SK-N-SH treated with all-trans-retinoic acid at 6 μM for 48 hours (cell line): ENCODE data around the gene IMPA2.

Source experiments
- ATAC-seq: fragments of 200-7000 bp; cut with Tn5 transposase; 3 replicates; pipeline ENCODE4 v1.9.1; 2020; ENCODE audit warnings: mild to moderate bottlenecking, moderate library complexity
- ARNTL ChIP-seq: fragments of 450-650 bp; formaldehyde crosslinking; IDR thresholded peaks from 2 replicates; pipeline ENCODE4 v1.5.0; 2020; ENCODE audit warnings: low read depth, mild to moderate bottlenecking, moderate library complexity, borderline replicate concordance
- BACH2 ChIP-seq: fragments of 250-450 bp; sonication (Bioruptor Pico); IDR thresholded peaks from 2 replicates; pipeline ENCODE4 v1.9.0; 2021; ENCODE audit warnings: mild to moderate bottlenecking, borderline replicate concordance
- CREB5 ChIP-seq: fragments of 250-450 bp; sonication (Bioruptor Pico); IDR thresholded peaks from 2 replicates; pipeline ENCODE4 v1.5.1; 2020; ENCODE audit warnings: low read depth, mild to moderate bottlenecking, moderate library complexity
- CSRNP3 ChIP-seq: fragments of 250-450 bp; sonication (Bioruptor Pico); IDR thresholded peaks from 2 replicates; pipeline ENCODE4 v1.5.1; 2021; ENCODE audit warnings: mild to moderate bottlenecking, moderate library complexity
- ESRRG ChIP-seq: fragments of 250-450 bp; sonication (Bioruptor Pico); IDR thresholded peaks from 2 replicates; pipeline ENCODE4 v1.6.1; 2021; ENCODE audit warnings: mild to moderate bottlenecking
- GLIS3 ChIP-seq: fragments of 250-450 bp; sonication (Bioruptor Pico); IDR thresholded peaks from 2 replicates; pipeline ENCODE4 v1.5.0; 2020; ENCODE audit warnings: mild to moderate bottlenecking, moderate library complexity
- ISL1 ChIP-seq: fragments of 250-450 bp; sonication (Bioruptor Pico); IDR thresholded peaks from 2 replicates; pipeline ENCODE4 v2.1.2; 2022; ENCODE audit warnings: mild to moderate bottlenecking, moderate library complexity
- OSR1 ChIP-seq: fragments of 250-450 bp; sonication (Bioruptor Pico); IDR thresholded peaks from 2 replicates; pipeline ENCODE4 v1.8.0; 2022; ENCODE audit warnings: moderate library complexity, mild to moderate bottlenecking, inconsistent platforms
- PATZ1 ChIP-seq: fragments of 250-450 bp; sonication (Bioruptor Pico); IDR thresholded peaks from 2 replicates; pipeline ENCODE4 v1.8.0; 2020; ENCODE audit warnings: mild to moderate bottlenecking, moderate library complexity, borderline replicate concordance
- RARB ChIP-seq: fragments of 250-450 bp; sonication (Bioruptor Pico); IDR thresholded peaks from 2 replicates; pipeline ENCODE4 v1.8.0; 2021; ENCODE audit warnings: mild to moderate bottlenecking, moderate library complexity
- SNAI2 ChIP-seq: fragments of 250-450 bp; sonication (Bioruptor Pico); IDR thresholded peaks from 2 replicates; pipeline ENCODE4 v1.5.0; 2020; ENCODE audit warnings: mild to moderate bottlenecking, moderate library complexity
- TCF4 ChIP-seq: fragments of 250-450 bp; sonication (Bioruptor Pico); IDR thresholded peaks from 2 replicates; pipeline ENCODE4 v1.8.0; 2021; ENCODE audit warnings: mild to moderate bottlenecking, moderate library complexity, borderline replicate concordance
- TOX ChIP-seq: fragments of 250-450 bp; sonication (Bioruptor Pico); IDR thresholded peaks from 2 replicates; pipeline ENCODE4 v1.8.0; 2021; ENCODE audit warnings: mild to moderate bottlenecking, moderate library complexity, borderline replicate concordance
- TSHZ2 ChIP-seq: fragments of 250-450 bp; sonication (Bioruptor Pico); IDR thresholded peaks from 2 replicates; pipeline ENCODE4 v1.5.0; 2020; ENCODE audit warnings: mild to moderate bottlenecking, moderate library complexity
- ZC3H10 ChIP-seq: fragments of 250-450 bp; sonication (Bioruptor Pico); IDR thresholded peaks from 2 replicates; pipeline ENCODE4 v1.5.1; 2021; ENCODE audit warnings: mild to moderate bottlenecking, moderate library complexity
- ZFP30 ChIP-seq: fragments of 450-650 bp; formaldehyde crosslinking; IDR thresholded peaks from 2 replicates; pipeline ENCODE4 v1.5.0; 2022; ENCODE audit warnings: mild to moderate bottlenecking, moderate library complexity
- ZNF70 ChIP-seq: fragments of 450-650 bp; formaldehyde crosslinking; IDR thresholded peaks from 2 replicates; pipeline ENCODE4 v1.5.0; 2020; ENCODE audit warnings: mild to moderate bottlenecking, moderate library complexity
- ZNF8 ChIP-seq: fragments of 450-650 bp; formaldehyde crosslinking; IDR thresholded peaks from 2 replicates; pipeline ENCODE4 v1.5.0; 2020; ENCODE audit warnings: mild to moderate bottlenecking, moderate library complexity

The IMPA2 gene

GRCh38 chr18:11980494-11981191 is 664 bp upstream of the IMPA2 start:
- peak; percentile 86 for ATAC-seq
- no peak for TF ChIP-seq GLIS3 (CRISPR knock-in tag)

- peak; percentile 7; the same call in 2 of the 3 replicates for ATAC-seq
- no peak for TF ChIP-seq TCF4
- TF ChIP-seq, all 23 proteins: peak for 0
Measured at GRCh38 chr18:11981543-11982366, 448 bp downstream of the IMPA2 start.

GRCh38 chr18:11982981-11983380 is 1.7 kb downstream of the IMPA2 start:
- no peak for TF ChIP-seq TOX (CRISPR knock-in tag)
- TF ChIP-seq ZC3H10 = no peak
- TF ChIP-seq GLIS3 (CRISPR knock-in tag) = no peak
- no peak for TF ChIP-seq OSR1
- no peak for TF ChIP-seq PATZ1
- no peak for TF ChIP-seq ZNF8 (CRISPR knock-in tag)
- no peak for TF ChIP-seq ZNF70 (CRISPR knock-in tag)
- no peak for ATAC-seq

GRCh38 chr18:11983592-11983991 is 2.3 kb downstream of the IMPA2 start:
- no peak for TF ChIP-seq ISL1 (CRISPR knock-in tag)
- no peak for TF ChIP-seq BACH2 (CRISPR knock-in tag)
- TF ChIP-seq RARB (CRISPR knock-in tag) = no peak
- no peak for TF ChIP-seq TSHZ2 (CRISPR knock-in tag)
- TF ChIP-seq SNAI2 (CRISPR knock-in tag) = no peak
- no peak for TF ChIP-seq CSRNP3 (CRISPR knock-in tag)
- TF ChIP-seq ESRRG (CRISPR knock-in tag) = no peak
- TF ChIP-seq CREB5 = no peak
- no peak for TF ChIP-seq ARNTL (CRISPR knock-in tag)
- no peak for TF ChIP-seq OSR1
- no peak for TF ChIP-seq ZFP30 (CRISPR knock-in tag)
- no peak for TF ChIP-seq PATZ1
- TF ChIP-seq TOX (CRISPR knock-in tag) = no peak
- ATAC-seq = no peak
